ENCODE data around the gene HIVEP3.

- no peak for TF ChIP-seq CTCF (IDR thresholded peaks at IDR 0.05)
- no peak for TF ChIP-seq POLR2A (IDR thresholded peaks at IDR 0.05)
These were observed 389.8 kb downstream of the HIVEP3 start for GRCh38 chr1:41528726-41529605.

Data from esophagus squamous epithelium (tissue), 4 donors.